DND-41 (cell line): Measurements from ENCODE around the gene PLCB4.

Experiments used
- CTCF ChIP-seq: IDR thresholded peaks from 2 replicates; pipeline ENCODE4 v1.5.1; 2012; ENCODE audit warnings: borderline replicate concordance, low read length, moderate library complexity, mild to moderate bottlenecking; ENCODE audit not compliant: poor library complexity, severe bottlenecking; ENCODE audit errors: extremely low read depth
- EZH2 ChIP-seq: IDR thresholded peaks from 3 replicates; pipeline ENCODE4 v1.6.1; 2012; ENCODE audit warnings: borderline replicate concordance, low read depth, mild to moderate bottlenecking, moderate library complexity, low read length, inconsistent platforms; ENCODE audit not compliant: severe bottlenecking

GRCh38 chr20:9510911-9511310, 442.0 kb downstream of the PLCB4 start:
- TF ChIP-seq CTCF (no peak), EZH2 (no peak)
